Measurements from ENCODE around the gene ADARB2.

Gene ADARB2

GRCh38 chr10:1392127-1392526 is 345.2 kb downstream of the ADARB2 start:
- no peak for DNase-seq (ENCODE audit: extremely low read depth, low read depth)
- TF ChIP-seq, protein P1, sequence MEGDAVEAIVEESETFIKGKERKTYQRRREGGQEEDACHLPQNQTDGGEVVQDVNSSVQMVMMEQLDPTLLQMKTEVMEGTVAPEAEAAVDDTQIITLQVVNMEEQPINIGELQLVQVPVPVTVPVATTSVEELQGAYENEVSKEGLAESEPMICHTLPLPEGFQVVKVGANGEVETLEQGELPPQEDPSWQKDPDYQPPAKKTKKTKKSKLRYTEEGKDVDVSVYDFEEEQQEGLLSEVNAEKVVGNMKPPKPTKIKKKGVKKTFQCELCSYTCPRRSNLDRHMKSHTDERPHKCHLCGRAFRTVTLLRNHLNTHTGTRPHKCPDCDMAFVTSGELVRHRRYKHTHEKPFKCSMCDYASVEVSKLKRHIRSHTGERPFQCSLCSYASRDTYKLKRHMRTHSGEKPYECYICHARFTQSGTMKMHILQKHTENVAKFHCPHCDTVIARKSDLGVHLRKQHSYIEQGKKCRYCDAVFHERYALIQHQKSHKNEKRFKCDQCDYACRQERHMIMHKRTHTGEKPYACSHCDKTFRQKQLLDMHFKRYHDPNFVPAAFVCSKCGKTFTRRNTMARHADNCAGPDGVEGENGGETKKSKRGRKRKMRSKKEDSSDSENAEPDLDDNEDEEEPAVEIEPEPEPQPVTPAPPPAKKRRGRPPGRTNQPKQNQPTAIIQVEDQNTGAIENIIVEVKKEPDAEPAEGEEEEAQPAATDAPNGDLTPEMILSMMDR (IDR thresholded peaks at IDR 0.05; ENCODE audit: low read depth, low read length) = no peak

DNA sequence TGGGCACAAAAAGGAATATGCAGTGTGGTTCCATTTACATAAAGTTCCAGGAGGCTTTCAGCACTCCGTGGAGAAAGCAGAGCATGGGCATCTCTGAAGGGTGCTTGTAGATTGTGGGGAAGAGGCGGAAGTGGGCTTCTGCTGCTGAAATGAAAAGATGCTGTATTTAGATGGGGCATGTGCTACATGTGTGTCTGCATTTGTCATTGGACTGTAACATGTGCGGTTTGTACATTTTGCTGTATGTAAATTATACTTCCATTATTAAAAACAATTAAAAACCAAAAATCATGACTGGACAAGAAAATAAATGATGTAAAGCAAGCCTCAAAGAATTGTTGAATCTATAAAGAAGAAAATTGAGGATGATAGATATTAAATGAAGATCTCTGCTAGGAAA is 347.1 kb downstream of the ADARB2 start:
- no peak for DNase-seq (ENCODE audit: extremely low read depth, low read depth)
- TF ChIP-seq, protein P1 (IDR thresholded peaks at IDR 0.05; ENCODE audit: low read depth, low read length) = no peak

GRCh38 chr10:1384026-1384425 is 353.3 kb downstream of the ADARB2 start:
- TF ChIP-seq, protein P1 (IDR thresholded peaks at IDR 0.05; ENCODE audit: low read depth, low read length) = no peak
- no peak for DNase-seq (ENCODE audit: extremely low read depth, low read depth)

DNA sequence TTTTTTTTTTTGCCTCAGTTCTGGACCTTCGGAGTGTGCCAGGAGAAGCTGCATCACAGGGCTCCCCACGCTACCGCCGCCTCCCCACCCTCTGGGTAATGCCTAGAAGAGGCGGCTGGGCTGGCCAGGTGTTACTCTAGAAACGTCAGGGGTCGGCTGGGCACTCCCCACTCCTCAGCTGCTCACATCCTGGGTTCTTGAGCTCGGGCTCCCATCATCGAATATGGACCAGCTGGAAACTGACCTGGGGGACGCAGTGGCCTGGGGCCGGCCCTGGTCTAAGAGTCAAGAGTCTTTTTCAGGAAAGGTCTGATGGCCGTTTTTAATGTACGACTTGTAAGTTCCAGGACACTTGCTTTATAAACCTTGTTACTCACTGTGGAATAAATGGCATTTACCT is 354.6 kb downstream of the ADARB2 start:
- DNase-seq (ENCODE audit: extremely low read depth, low read depth) = no peak
- TF ChIP-seq, protein P1 (IDR thresholded peaks at IDR 0.05; ENCODE audit: low read depth, low read length) = no peak

DNA sequence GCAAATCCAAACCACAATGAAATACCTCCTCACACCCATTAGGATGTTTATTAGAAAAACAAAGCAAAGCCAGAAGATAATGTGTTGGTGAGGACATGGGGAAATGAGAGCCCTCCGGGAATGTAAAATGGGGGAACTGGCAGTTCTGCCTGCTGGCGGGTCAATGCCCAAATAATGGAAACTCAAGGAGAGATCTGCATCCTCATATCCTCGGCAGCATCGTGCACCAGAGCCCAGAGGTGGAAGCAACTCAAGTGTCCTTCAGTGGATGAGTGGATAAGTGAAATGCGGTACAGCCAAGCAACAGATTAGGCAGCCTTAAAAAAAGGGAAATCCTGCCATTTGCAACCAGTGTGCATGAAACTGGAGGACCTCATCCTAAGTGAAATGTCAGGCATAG is 356.0 kb downstream of the ADARB2 start:
- no peak for DNase-seq (ENCODE audit: extremely low read depth, low read depth)
- TF ChIP-seq, protein P1 (IDR thresholded peaks at IDR 0.05; ENCODE audit: low read depth, low read length) = no peak

DNA sequence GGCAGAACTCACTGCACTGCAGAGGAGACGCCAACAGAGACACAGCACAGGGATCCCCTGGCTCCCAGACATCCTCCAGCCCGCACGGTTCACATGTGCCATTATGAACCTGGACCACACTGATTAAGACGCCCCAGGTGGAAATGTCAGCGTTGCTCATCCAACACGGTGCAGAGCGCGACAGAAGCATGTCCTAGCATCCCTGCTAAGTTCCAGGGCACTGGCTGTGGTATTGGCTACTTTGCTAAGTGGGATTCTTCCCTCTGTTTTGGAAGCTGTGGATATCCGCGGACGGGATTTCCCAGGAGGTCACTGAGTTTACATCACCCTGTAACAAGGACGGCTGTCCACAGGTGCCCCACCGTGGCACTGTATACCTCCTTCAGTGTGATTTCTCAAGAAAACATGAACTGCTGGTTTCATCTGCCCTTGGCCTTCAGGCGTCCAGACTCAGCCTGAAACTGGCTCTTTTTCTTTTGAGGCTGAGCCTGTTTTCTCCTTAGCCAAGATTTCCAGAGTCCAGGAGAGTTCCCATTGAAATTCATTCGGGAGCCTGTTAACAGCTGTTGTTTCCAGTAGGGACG is 357.1 kb downstream of the ADARB2 start:
- DNase-seq (ENCODE audit: extremely low read depth, low read depth) = no peak
- TF ChIP-seq, protein P1 (IDR thresholded peaks at IDR 0.05; ENCODE audit: low read depth, low read length) = no peak

DNA sequence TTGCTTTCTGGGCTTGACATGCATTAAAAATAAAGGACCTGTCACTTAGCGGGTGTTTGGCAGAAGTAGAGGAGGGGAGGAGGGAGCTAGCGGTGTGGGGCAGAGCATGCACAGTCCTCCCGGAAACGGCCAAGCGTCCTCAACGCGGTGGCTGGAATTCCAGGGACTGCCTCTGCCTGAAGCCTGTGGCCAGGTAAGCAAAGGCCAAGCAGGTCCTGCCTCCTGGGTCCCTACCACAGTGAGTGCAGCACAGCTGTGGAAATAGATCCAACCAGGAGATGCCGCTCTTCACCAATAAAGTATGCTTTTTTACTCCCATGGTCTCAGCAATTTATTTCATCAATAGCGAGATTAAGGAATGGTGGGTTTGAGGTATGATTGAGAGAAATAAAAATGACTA is 357.7 kb downstream of the ADARB2 start:
- no peak for DNase-seq (ENCODE audit: extremely low read depth, low read depth)
- TF ChIP-seq, protein P1 (IDR thresholded peaks at IDR 0.05; ENCODE audit: low read depth, low read length) = no peak
